ENCODE data around the gene COA7. TPM values are rescaled to one million over a fixed set of nuclear protein-coding genes. Genes with fewer than 3 reads are reported as not detected.

The COA7 gene
- polyA plus RNA-seq, 1 of the 3 experiments (the other 2 are of a cell fraction): 9.0 TPM

DNA sequence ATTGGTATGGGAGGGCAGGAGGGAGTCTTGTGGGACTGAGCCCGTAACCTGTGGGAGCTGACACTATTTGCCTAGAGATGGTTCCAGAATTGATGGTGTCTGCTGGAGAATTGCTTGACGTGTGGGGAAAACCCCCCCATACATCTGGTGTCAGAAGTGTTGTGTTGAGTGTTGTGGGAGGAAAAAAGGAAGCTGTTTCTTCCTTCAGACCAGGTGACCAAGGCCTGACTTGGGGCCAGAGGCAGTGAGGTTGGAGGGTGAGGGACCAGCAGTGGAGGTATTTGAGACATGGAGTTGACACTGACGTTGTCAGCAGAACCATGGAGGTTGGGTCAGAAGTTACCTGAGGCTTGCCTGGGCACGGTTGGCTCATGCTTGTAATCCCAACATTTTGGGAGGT, 56.8 kb downstream of the COA7 start:
- H3K79me2 ChIP-seq (ENCODE audit: insufficient read depth): no peaks in the 10 kb centered on the region
- H3K36me3 ChIP-seq (replicated peaks in 1 of 2; ENCODE audit: control insufficient read depth in 1 of 2, insufficient read depth in 2 of 2, low read length in 1 of 2): no peaks in the 10 kb centered on the region
- no peaks in the 10 kb centered on the region for H3K4me1 ChIP-seq (ENCODE audit: control insufficient read depth in 1 of 2, insufficient read depth in 2 of 2, low read depth in 1 of 2, low read length in 1 of 2)
- no peaks in the 10 kb centered on the region for H3K27me3 ChIP-seq (ENCODE audit: insufficient read depth)
- ChIA-PET POLR2A (no interaction called here), CTCF (interaction anchor here (1.2 to 1.6 kb wide), 2 partner anchors 9 to 45 kb away, joined by 4 read pairs; partner anchors contain the start of gene SHISAL2A)
- H3K9me3 ChIP-seq: no peaks in the 10 kb centered on the region
- TF ChIP-seq, protein P1, sequence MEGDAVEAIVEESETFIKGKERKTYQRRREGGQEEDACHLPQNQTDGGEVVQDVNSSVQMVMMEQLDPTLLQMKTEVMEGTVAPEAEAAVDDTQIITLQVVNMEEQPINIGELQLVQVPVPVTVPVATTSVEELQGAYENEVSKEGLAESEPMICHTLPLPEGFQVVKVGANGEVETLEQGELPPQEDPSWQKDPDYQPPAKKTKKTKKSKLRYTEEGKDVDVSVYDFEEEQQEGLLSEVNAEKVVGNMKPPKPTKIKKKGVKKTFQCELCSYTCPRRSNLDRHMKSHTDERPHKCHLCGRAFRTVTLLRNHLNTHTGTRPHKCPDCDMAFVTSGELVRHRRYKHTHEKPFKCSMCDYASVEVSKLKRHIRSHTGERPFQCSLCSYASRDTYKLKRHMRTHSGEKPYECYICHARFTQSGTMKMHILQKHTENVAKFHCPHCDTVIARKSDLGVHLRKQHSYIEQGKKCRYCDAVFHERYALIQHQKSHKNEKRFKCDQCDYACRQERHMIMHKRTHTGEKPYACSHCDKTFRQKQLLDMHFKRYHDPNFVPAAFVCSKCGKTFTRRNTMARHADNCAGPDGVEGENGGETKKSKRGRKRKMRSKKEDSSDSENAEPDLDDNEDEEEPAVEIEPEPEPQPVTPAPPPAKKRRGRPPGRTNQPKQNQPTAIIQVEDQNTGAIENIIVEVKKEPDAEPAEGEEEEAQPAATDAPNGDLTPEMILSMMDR (IDR thresholded peaks at IDR 0.05): no peak
- TF ChIP-seq MEF2A (IDR thresholded peaks at IDR 0.05; ENCODE audit: borderline replicate concordance, low read depth) (no peak), FOSL2 (IDR thresholded peaks at IDR 0.05; ENCODE audit: borderline replicate concordance, low read depth) (no peak), RAD21 (IDR thresholded peaks at IDR 0.05; ENCODE audit: low read length) (no peak), EZH2phosphoT487 (IDR thresholded peaks at IDR 0.05; ENCODE audit: borderline replicate concordance, low read depth) (no peak), GATA2 (CRISPR knock-in tag; IDR thresholded peaks at IDR 0.05) (no peak), EP300 (IDR thresholded peaks at IDR 0.05; ENCODE audit: borderline replicate concordance in 1 of 2, low read depth in 1 of 2, low read length in 1 of 2) (no peak), RFX5 (IDR thresholded peaks at IDR 0.05; ENCODE audit: low read length) (no peak), ELF1 (IDR thresholded peaks at IDR 0.05) (no peak), TCF12 (IDR thresholded peaks at IDR 0.05) (no peak), POLR2AphosphoS5 (IDR thresholded peaks at IDR 0.05; ENCODE audit: low read depth, low read length) (no peak), NRF1 (IDR thresholded peaks at IDR 0.05; ENCODE audit: low read depth, low read length) (no peak), FOXM1 (IDR thresholded peaks at IDR 0.05; ENCODE audit: low read depth) (no peak)
- TF ChIP-seq, protein P2, sequence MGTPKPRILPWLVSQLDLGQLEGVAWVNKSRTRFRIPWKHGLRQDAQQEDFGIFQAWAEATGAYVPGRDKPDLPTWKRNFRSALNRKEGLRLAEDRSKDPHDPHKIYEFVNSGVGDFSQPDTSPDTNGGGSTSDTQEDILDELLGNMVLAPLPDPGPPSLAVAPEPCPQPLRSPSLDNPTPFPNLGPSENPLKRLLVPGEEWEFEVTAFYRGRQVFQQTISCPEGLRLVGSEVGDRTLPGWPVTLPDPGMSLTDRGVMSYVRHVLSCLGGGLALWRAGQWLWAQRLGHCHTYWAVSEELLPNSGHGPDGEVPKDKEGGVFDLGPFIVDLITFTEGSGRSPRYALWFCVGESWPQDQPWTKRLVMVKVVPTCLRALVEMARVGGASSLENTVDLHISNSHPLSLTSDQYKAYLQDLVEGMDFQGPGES (IDR thresholded peaks at IDR 0.05; ENCODE audit: low read depth, low read length): no peak
- H3F3A ChIP-seq (replicated peaks; ENCODE audit: insufficient read depth): no peaks in the 10 kb centered on the region
- H2AFZ ChIP-seq (ENCODE audit: low read depth): no peak overlapping the region
- H3K9ac ChIP-seq: no peak overlapping the region
- H4K20me1 ChIP-seq (ENCODE audit: insufficient read depth): no peaks in the 10 kb centered on the region
- no peak overlapping the region for H3K4me3 ChIP-seq (ENCODE audit: low read depth in 2 of 2, low read length in 1 of 2)
- no peak for DNase-seq
- WGBS (ENCODE audit: low lambda C conversion rate): 69% methylated on average over 4 of the region's 4 CpGs
- no peak overlapping the region for H3K4me2 ChIP-seq
- H3K9me2 ChIP-seq: no peaks in the 10 kb centered on the region
- H3K27ac ChIP-seq (ENCODE audit: low read depth in 2 of 2, low read length in 1 of 2): no peak overlapping the region

DNA sequence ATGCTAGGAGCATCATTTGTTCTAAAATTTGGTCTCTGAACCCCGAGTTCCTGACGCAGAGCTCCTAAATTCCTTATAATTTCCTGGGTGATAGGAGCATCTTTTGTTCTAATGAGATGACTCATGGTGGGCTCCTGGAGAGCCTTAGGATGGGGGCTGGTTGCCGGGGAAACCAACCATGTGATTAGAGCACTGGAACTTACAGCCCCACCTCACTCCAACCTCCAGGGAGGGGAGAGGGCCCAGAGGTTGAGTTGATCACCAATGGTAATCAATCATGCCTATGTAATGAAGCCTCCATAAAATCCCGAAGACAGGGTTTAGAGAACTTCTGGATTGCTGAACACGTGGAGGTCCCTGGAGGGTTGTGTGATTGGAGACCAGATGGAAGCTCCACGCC, 57.5 kb downstream of the COA7 start:
- H3K79me2 ChIP-seq (ENCODE audit: insufficient read depth): no peaks in the 10 kb centered on the region
- H3F3A ChIP-seq (replicated peaks; ENCODE audit: insufficient read depth): no peaks in the 10 kb centered on the region
- H3K4me2 ChIP-seq: no peak overlapping the region
- no peaks in the 10 kb centered on the region for H3K9me2 ChIP-seq
- H3K27me3 ChIP-seq (ENCODE audit: insufficient read depth): no peaks in the 10 kb centered on the region
- ChIA-PET POLR2A (no interaction called here), CTCF (interaction anchor here (1.0 kb wide), 1 partner anchor 9 kb away, joined by 3 read pairs; no protein-coding TSS in a partner anchor)
- no peak overlapping the region for H3K9ac ChIP-seq
- no peak overlapping the region for H2AFZ ChIP-seq (ENCODE audit: low read depth)
- no peaks in the 10 kb centered on the region for H3K9me3 ChIP-seq
- H3K4me3 ChIP-seq (ENCODE audit: low read depth in 2 of 2, low read length in 1 of 2): no peak overlapping the region
- H3K36me3 ChIP-seq (replicated peaks in 1 of 2; ENCODE audit: control insufficient read depth in 1 of 2, insufficient read depth in 2 of 2, low read length in 1 of 2): no peaks in the 10 kb centered on the region
- no peak for DNase-seq
- WGBS (ENCODE audit: low lambda C conversion rate): 74% methylated on average over 6 of the region's 6 CpGs
- H3K4me1 ChIP-seq (ENCODE audit: control insufficient read depth in 1 of 2, insufficient read depth in 2 of 2, low read depth in 1 of 2, low read length in 1 of 2): no peaks in the 10 kb centered on the region
- H4K20me1 ChIP-seq (ENCODE audit: insufficient read depth): no peaks in the 10 kb centered on the region
- no peak overlapping the region for H3K27ac ChIP-seq (ENCODE audit: low read depth in 2 of 2, low read length in 1 of 2)
- TF ChIP-seq GATA2 (CRISPR knock-in tag; IDR thresholded peaks at IDR 0.05): no peak
- no peak for TF ChIP-seq NRF1 (IDR thresholded peaks at IDR 0.05; ENCODE audit: low read depth, low read length)
- no peak for TF ChIP-seq JUND (IDR thresholded peaks at IDR 0.05)
- no peak for TF ChIP-seq NFIC (IDR thresholded peaks at IDR 0.05; ENCODE audit: borderline replicate concordance)
- no peak for TF ChIP-seq CHD2 (IDR thresholded peaks at IDR 0.05; ENCODE audit: low read length, partially characterized antibody)
- no peak for TF ChIP-seq FOXM1 (IDR thresholded peaks at IDR 0.05; ENCODE audit: low read depth)
- no peak for TF ChIP-seq FOXJ3 (CRISPR knock-in tag; IDR thresholded peaks at IDR 0.05)
- TF ChIP-seq RFX5 (IDR thresholded peaks at IDR 0.05; ENCODE audit: low read length): no peak
- no peak for TF ChIP-seq EZH2phosphoT487 (IDR thresholded peaks at IDR 0.05; ENCODE audit: borderline replicate concordance, low read depth)
- TF ChIP-seq, protein P3, sequence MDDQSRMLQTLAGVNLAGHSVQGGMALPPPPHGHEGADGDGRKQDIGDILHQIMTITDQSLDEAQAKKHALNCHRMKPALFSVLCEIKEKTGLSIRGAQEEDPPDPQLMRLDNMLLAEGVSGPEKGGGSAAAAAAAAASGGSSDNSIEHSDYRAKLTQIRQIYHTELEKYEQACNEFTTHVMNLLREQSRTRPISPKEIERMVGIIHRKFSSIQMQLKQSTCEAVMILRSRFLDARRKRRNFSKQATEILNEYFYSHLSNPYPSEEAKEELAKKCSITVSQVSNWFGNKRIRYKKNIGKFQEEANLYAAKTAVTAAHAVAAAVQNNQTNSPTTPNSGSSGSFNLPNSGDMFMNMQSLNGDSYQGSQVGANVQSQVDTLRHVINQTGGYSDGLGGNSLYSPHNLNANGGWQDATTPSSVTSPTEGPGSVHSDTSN (IDR thresholded peaks at IDR 0.05): no peak
- TF ChIP-seq, protein P1 (IDR thresholded peaks at IDR 0.05): no peak
- TF ChIP-seq, protein P4, sequence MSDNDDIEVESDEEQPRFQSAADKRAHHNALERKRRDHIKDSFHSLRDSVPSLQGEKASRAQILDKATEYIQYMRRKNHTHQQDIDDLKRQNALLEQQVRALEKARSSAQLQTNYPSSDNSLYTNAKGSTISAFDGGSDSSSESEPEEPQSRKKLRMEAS (IDR thresholded peaks at IDR 0.05; ENCODE audit: low read depth): no peak
- TF ChIP-seq FOSL2 (IDR thresholded peaks at IDR 0.05; ENCODE audit: borderline replicate concordance, low read depth): no peak
- no peak for TF ChIP-seq GABPA (IDR thresholded peaks at IDR 0.05; ENCODE audit: low read depth)
- TF ChIP-seq, protein P5, sequence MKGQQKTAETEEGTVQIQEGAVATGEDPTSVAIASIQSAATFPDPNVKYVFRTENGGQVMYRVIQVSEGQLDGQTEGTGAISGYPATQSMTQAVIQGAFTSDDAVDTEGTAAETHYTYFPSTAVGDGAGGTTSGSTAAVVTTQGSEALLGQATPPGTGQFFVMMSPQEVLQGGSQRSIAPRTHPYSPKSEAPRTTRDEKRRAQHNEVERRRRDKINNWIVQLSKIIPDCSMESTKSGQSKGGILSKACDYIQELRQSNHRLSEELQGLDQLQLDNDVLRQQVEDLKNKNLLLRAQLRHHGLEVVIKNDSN (IDR thresholded peaks at IDR 0.05; ENCODE audit: borderline replicate concordance, low read depth): no peak
